ENCODE data around the gene PCDHA9. TPM values are rescaled to one million over a fixed set of nuclear protein-coding genes. Genes with fewer than 3 reads are reported as not detected.
A peak's percentile ranks its signal among the peaks of the same experiment; 100 is the strongest.
"Not testable (repeated sequence)": the region's sequence is repeated elsewhere in the genome, so short reads cannot be mapped to it uniquely, and the experiment has no call there.

PCDHA9 gene
- total RNA-seq, 1 donor from 2014 or later = not detected

GRCh38 chr5:140869555-140869886 lies 21.3 kb downstream of the PCDHA9 start:
- intact Hi-C loops (cut with DNase I) = no loop called here
- no peak for ATAC-seq
- no peak for DNase-seq (ENCODE audit: missing footprints)

- ATAC-seq = no peak
- DNase-seq (ENCODE audit: missing footprints) = peak; percentile 67
- intact Hi-C loops (cut with DNase I) = no loop called here
Measured at GRCh38 chr5:140870221-140871201, 22.3 kb downstream of the PCDHA9 start.

DNA sequence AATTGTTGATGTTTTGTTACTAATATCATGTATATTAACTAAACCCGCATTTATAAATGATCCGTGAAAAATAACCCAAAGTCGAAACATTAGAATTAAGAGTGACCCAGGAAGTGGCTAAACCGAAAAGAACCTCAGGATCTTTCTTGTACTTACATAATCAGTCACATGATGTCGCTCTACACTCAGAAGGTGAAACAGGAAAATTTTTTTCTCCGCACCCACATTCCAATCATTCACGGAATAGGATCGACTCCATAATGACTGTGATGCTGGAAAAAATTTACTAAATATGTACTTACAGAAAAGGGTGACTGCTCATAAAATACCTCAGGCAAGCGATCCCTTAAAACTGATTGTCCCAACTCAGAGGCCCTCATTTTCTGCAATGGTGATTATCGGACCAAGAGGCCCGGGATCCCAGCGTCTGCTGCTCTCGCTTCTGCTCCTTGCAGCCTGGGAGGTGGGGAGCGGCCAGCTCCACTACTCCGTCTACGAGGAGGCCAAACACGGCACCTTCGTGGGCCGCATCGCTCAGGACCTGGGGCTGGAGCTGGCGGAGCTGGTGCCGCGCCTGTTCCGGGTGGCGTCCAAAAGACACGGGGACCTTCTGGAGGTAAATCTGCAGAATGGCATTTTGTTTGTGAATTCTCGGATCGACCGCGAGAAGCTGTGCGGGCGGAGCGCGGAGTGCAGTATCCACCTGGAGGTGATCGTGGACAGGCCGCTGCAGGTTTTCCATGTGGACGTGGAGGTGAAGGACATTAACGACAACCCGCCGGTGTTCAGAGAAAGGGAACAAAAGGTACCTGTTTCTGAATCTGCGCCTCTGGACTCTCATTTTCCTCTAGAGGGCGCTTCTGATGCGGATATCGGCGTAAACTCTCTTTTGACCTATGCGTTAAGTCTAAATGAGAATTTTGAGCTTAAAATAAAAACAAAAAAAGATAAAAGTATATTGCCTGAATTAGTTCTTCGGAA lies 27.2 kb downstream of the PCDHA9 start, which contains the start of gene PCDHA12:
TSS of gene PCDHA12 (plus strand) at position 224 of the 981 bp plus-strand sequence. CDS start at position 389, 165 bp downstream.
- no peak for DNase-seq (ENCODE audit: missing footprints)
- ATAC-seq = no peak
- intact Hi-C loops (cut with DNase I) = no loop called here

DNA sequence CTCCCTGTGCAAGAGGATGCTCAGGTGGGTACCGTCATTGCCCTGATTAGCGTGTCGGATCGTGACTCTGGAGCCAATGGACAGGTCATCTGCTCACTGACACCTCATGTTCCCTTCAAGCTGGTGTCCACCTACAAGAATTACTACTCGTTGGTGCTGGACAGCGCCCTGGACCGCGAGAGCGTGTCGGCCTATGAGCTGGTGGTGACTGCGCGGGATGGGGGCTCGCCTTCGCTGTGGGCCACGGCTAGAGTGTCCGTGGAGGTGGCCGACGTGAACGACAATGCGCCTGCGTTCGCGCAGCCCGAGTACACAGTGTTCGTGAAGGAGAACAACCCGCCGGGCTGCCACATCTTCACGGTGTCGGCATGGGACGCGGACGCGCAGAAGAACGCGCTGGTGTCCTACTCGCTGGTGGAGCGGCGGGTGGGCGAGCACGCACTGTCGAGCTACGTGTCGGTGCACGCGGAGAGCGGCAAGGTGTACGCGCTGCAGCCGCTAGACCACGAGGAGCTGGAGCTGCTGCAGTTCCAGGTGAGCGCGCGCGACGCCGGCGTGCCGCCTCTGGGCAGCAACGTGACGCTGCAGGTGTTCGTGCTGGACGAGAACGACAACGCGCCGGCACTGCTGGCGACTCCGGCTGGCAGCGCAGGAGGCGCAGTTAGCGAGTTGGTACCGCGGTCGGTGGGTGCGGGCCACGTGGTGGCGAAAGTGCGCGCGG lies 28.5 kb downstream of the PCDHA9 start:
- peak; percentile 63 for DNase-seq (ENCODE audit: missing footprints)

DNA sequence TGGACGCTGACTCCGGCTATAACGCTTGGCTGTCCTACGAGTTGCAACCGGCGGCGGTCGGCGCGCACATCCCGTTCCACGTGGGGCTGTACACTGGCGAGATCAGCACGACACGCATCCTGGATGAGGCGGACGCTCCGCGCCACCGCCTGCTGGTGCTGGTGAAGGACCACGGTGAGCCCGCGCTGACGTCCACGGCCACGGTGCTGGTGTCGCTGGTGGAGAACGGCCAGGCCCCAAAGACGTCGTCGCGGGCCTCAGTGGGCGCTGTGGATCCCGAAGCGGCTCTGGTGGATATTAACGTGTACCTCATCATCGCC lies 29.0 kb downstream of the PCDHA9 start:
- intact Hi-C loops (cut with DNase I) = no loop called here

More for the DNA sequence above, 28.5 kb downstream of the PCDHA9 start:
- intact Hi-C loops (cut with DNase I); ATAC-seq: not testable (repeated sequence)

GRCh38 chr5:140881889-140882590 lies 33.9 kb downstream of the PCDHA9 start, which contains the start of gene PCDHA13:
Gene PCDHA13, plus strand, starts transcription at chr5:140882124. Its CDS starts 145 bp downstream, at chr5:140882269.
- DNase-seq (ENCODE audit: missing footprints) = no peak
- intact Hi-C loops (cut with DNase I) = no loop called here
- no peak for ATAC-seq

More for the DNA sequence above, 29.0 kb downstream of the PCDHA9 start:
- ATAC-seq = no peak
- no peak for DNase-seq (ENCODE audit: missing footprints)

GRCh38 chr5:140882591-140882899 lies 34.4 kb downstream of the PCDHA9 start:
- intact Hi-C loops (cut with DNase I) = no loop called here
- DNase-seq (ENCODE audit: missing footprints) (no peak), ATAC-seq (no peak)

- intact Hi-C loops (cut with DNase I) = no loop called here
- DNase-seq (ENCODE audit: missing footprints) (peak; percentile 62), ATAC-seq (no peak)
Measured at GRCh38 chr5:140883373-140883772, 35.2 kb downstream of the PCDHA9 start.

DNA sequence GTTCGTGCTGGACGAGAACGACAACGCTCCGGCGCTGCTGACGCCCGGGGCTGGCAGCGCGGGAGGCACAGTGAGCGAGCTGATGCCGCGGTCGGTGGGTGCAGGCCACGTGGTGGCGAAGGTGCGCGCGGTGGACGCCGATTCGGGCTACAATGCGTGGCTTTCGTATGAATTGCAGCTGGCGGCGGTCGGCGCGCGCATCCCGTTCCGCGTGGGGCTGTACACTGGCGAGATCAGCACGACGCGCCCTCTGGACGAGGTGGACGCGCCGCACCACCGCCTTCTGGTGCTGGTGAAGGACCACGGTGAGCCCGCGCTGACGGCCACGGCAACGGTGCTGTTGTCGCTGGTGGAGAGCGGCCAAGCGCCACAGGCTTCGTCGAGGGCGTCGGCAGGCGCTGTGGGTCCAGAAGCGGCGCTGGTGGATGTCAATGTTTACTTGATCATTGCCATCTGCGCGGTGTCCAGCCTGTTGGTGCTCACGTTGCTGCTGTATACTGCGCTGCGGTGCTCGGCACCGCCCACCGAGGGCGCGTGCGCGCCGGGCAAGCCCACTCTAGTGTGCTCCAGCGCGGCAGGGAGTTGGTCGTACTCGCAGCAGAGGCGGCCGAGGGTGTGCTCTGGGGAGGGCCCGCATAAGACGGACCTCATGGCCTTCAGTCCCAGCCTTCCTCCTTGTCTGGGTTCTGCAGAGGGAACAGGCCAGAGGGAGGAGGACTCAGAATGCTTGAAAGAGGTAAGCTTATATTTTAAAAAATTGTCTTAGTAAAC lies 35.9 kb downstream of the PCDHA9 start:
- ATAC-seq (no peak), DNase-seq (ENCODE audit: missing footprints) (no peak)
- intact Hi-C loops (cut with DNase I) = no loop called here

Other genes starting within 250 kb of the PCDHA9 start
- gene CD14, start 215.2 kb upstream of the PCDHA9 start, total RNA-seq = 46.1 TPM
- 4.2 TPM for gene TMCO6, start 208.9 kb upstream of the PCDHA9 start, total RNA-seq
- gene NDUFA2, start 200.8 kb upstream of the PCDHA9 start, total RNA-seq = 146 TPM
- gene IK, start 200.6 kb upstream of the PCDHA9 start, total RNA-seq = 66.4 TPM
- 11.2 TPM for gene WDR55, start 183.5 kb upstream of the PCDHA9 start, total RNA-seq
- gene DND1, start 174.8 kb upstream of the PCDHA9 start, total RNA-seq = 0.24 TPM
- 35.9 TPM for gene HARS1, start 157.0 kb upstream of the PCDHA9 start, total RNA-seq
- 24.4 TPM for gene HARS2, start 156.9 kb upstream of the PCDHA9 start, total RNA-seq
- 35.1 TPM for gene ZMAT2, start 147.9 kb upstream of the PCDHA9 start, total RNA-seq
- not detected for gene PCDHA1, start 62.2 kb upstream of the PCDHA9 start, total RNA-seq
- gene PCDHA2, start 53.5 kb upstream of the PCDHA9 start, total RNA-seq = not detected
- gene PCDHA3, start 47.3 kb upstream of the PCDHA9 start, total RNA-seq = 0.14 TPM
- gene PCDHA4, start 41.3 kb upstream of the PCDHA9 start, total RNA-seq = 0.08 TPM
- gene PCDHA5, start 26.8 kb upstream of the PCDHA9 start, total RNA-seq = 0.05 TPM
- gene PCDHA6, start 20.4 kb upstream of the PCDHA9 start, total RNA-seq = not detected
- not detected for gene PCDHA7, start 14.1 kb upstream of the PCDHA9 start, total RNA-seq
- not detected for gene PCDHA8, start 7.2 kb upstream of the PCDHA9 start, total RNA-seq
- 0.11 TPM for gene PCDHA10, start 7.5 kb downstream of the PCDHA9 start, total RNA-seq
- gene PCDHA11, start 20.6 kb downstream of the PCDHA9 start, total RNA-seq = not detected
- gene PCDHA12, start 26.9 kb downstream of the PCDHA9 start, total RNA-seq = not detected
- gene PCDHA13, start 33.7 kb downstream of the PCDHA9 start, total RNA-seq = not detected
- 0.11 TPM for gene PCDHAC1, start 77.9 kb downstream of the PCDHA9 start, total RNA-seq
- 0.30 TPM for gene PCDHAC2, start 118.1 kb downstream of the PCDHA9 start, total RNA-seq
- not detected for gene PCDHB1, start 203.0 kb downstream of the PCDHA9 start, total RNA-seq
- 1.7 TPM for gene PCDHB2, start 246.2 kb downstream of the PCDHA9 start, total RNA-seq